Adipose tissue (tissue), 3 donors: ENCODE measurements around the gene PRKAR2B. TPM values are rescaled to one million over a fixed set of nuclear protein-coding genes. Genes with fewer than 3 reads are reported as not detected.

Experiments
- H3K27ac ChIP-seq: one replicate; pipeline ENCODE4 v1.5.1; 2013; ENCODE audit warnings: low read depth, low read length
- WGBS, 3 donors: extraction: QIAGEN DNeasy Blood & Tissue Kit; methylation state at CpG; one replicate each; pipeline ENCODE4 v1.1.7; 2013; 5-methylcytosine and 5-hydroxymethylcytosine counted together
- polyA plus RNA-seq, 3 donors: library from polyadenylated mRNA; stranded (reverse); fragments of 200-250 nt; gene quantifications; one replicate each; pipeline ENCODE4 v1.2.3, GENCODE V29; 2013
- donor health status: healthy with polysubstance abuse.
- donor health status: Bipolar disorder and iron deficiency.
- donor health status: healthy.

PRKAR2B gene
- polyA plus RNA-seq, 3 donors, result 38.9 to 276 (median 143) TPM

DNA sequence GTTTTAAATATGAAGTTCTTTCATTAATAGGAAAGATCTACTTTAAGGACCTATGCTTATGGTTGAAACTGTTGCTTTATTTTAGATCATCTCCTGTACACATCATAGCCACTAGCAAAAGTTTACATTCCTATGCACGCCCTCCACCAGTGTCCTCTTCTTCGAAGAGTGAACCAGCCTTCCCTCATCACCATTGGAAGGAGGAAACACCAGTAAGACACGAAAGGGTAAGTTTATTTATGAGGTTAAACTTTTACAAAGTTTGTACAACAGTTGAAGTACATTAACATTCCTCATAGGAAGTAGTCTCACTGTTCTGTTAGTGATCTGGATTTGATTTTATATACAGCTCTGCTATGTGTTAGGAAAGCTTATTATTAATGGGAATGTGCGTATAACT is 141.2 kb downstream of the PRKAR2B start:
- WGBS, 3 donors, result 62 to 82% (median 80%) methylated on average over 4 of the region's 4 CpGs
- H3K27ac ChIP-seq, result no peak overlapping the region

GRCh38 chr7:107186240-107186639 is 141.7 kb downstream of the PRKAR2B start:
- WGBS, 3 donors, result 84 to 95% (median 92%) methylated on average over 4 of the region's 4 CpGs
- no peak overlapping the region for H3K27ac ChIP-seq

- no peak overlapping the region for H3K27ac ChIP-seq
- 64 to 83% (median 81%) methylated on average over 2 of the region's 2 CpGs for WGBS, 3 donors
Measured at GRCh38 chr7:107187774-107188173, 143.3 kb downstream of the PRKAR2B start.

DNA sequence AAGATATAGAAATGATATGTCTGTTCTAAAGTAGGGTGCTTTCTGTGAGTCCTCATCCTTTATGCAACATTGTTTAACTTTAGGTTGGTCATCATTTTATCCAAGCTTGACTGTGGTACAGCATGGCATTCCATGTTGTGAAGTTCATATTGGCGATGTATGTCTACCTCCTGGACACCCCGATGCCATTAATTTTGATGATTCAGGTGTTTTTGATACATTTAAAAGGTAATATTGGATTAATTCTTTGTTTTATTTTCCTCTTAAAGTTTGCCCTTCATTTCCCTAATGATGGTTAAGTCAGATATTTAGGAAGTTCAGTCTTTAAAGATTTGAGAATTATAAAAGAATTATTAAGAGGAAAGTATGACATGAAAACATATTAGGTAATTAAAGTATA is 145.6 kb downstream of the PRKAR2B start:
- 96 to 99% (median 98%) methylated on average over 2 of the region's 2 CpGs for WGBS, 3 donors
- H3K27ac ChIP-seq, result no peak overlapping the region

GRCh38 chr7:107194052-107194451 is 149.5 kb downstream of the PRKAR2B start:
- no peak overlapping the region for H3K27ac ChIP-seq
- WGBS, 3 donors, result 36 to 84% (median 57%) methylated on average over 1 of the region's 1 CpG

DNA sequence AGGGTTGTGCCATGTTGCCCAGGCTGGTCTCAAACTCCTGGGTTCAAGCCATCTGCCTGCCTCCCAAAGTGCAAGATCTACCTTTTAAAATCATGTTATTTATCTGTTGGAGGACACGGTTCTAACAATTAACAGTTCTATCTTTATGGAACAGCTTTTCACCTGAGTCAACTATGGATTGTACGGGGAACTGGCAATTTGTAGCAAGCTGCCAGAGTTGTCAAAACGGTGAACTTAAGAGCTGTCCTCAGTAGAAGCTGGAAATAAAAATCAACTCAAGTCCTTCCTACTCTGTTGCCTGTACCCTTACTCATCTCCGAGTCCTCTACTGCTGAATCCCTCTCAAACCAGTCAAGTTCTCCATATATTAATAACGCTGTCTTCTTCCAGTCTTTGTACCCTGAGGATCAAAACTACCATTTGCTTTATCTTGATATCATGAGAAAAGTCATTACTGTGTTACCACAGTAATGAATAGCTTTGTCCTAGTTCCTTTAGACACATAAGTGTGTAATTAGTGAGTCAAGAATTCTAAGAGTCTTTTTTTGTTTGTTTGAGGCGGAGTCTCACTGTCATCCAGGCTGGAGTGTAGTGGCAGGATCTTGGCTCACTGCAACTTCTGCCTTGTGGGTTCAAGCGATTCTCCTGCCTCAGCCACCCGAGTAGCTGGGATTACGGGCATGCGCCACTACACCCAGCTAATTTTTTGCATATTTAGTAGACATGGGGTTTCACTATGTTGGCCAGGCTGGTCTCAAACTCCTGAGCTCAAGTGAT is 152.5 kb downstream of the PRKAR2B start:
- H3K27ac ChIP-seq, result no peak overlapping the region
- WGBS, 3 donors, result 84 to 94% (median 92%) methylated on average over 10 of the region's 10 CpGs

- WGBS, 3 donors, result 32 to 70% (median 63%) methylated on average over 4 of the region's 4 CpGs
- H3K27ac ChIP-seq, result no peak overlapping the region
Measured at GRCh38 chr7:107201795-107202450, 157.4 kb downstream of the PRKAR2B start.

- H3K27ac ChIP-seq, result no peak overlapping the region
- WGBS, 3 donors, result 91 to 97% (median 94%) methylated on average over 7 of the region's 7 CpGs
Measured at GRCh38 chr7:107203607-107204006, 159.1 kb downstream of the PRKAR2B start.

- H3K27ac ChIP-seq, result no peak overlapping the region
- 96 to 97% (median 97%) methylated on average over 6 of the region's 6 CpGs for WGBS, 3 donors
Measured at GRCh38 chr7:107206136-107206535, 161.6 kb downstream of the PRKAR2B start.

- no peak overlapping the region for H3K27ac ChIP-seq
Measured at GRCh38 chr7:107206706-107207105, 162.2 kb downstream of the PRKAR2B start.

GRCh38 chr7:107207459-107207858 is 163.0 kb downstream of the PRKAR2B start:
- 92 to 98% (median 93%) methylated on average over 5 of the region's 5 CpGs for WGBS, 3 donors
- H3K27ac ChIP-seq, result no peak overlapping the region

More at GRCh38 chr7:107206706-107207105, 162.2 kb downstream of the PRKAR2B start:
- 52 to 62% (median 54%) methylated on average over 3 of the region's 3 CpGs for WGBS, 3 donors

- no peak overlapping the region for H3K27ac ChIP-seq
Measured at GRCh38 chr7:107208024-107208521, 163.6 kb downstream of the PRKAR2B start.

DNA sequence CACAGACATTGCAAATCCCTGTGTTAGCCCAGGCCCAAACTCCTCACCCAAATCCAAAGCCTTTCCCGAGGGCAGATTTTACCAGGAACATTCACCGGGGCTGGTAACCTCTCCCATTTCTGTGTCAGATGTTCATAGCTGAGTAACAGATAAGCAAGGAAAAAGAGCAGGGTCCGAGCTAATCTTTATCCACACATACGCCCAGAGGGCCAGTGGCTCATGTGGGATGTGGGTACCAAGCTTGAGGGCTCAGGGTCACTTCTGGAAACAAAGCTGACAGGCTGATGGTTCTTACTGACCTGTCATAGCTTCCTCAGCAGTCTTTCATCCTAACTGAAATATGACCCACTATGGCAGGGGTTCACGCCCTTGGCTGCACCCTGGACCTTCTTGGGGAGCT is 164.1 kb downstream of the PRKAR2B start:
- 88 to 93% (median 92%) methylated on average over 5 of the region's 5 CpGs for WGBS, 3 donors
- H3K27ac ChIP-seq, result no peak overlapping the region

More at GRCh38 chr7:107208024-107208521, 163.6 kb downstream of the PRKAR2B start:
- 56 to 64% (median 58%) methylated on average over 3 of the region's 3 CpGs for WGBS, 3 donors

- H3K27ac ChIP-seq, result no peak overlapping the region
- 82 to 95% (median 91%) methylated on average over 4 of the region's 4 CpGs for WGBS, 3 donors
Measured at GRCh38 chr7:107209565-107209964, 165.1 kb downstream of the PRKAR2B start.

DNA sequence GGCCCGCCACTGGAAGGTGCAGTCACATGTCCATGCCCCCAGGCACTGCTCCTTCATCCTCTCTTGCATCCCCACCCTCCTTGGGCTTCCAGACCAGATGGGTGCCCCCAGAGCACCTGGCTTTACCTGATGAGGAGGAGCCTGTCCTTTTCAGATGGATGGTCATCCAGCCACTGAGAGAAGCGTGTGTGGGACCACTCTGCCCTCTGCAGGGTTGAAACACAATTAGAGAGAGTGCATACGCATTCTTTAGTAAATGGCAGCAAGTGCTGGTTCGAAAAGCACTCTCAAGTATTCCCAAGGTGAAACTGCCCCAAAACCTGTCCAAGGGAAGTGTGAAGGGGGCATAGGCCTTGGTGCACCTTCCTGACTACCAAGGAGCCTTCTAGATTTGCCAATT is 165.9 kb downstream of the PRKAR2B start:
- H3K27ac ChIP-seq, result no peak overlapping the region
- WGBS, 3 donors, result 96 to 99% (median 99%) methylated on average over 4 of the region's 4 CpGs

Other genes with a start within 250 kb of the PRKAR2B start
- 1 to 10 TPM in 1 of 3 donors, under 1 TPM in 2; 0.16 to 1.2 (median 0.79) TPM for gene PIK3CG, start 179.4 kb upstream of the PRKAR2B start, polyA plus RNA-seq
- gene HBP1, start 124.3 kb downstream of the PRKAR2B start, polyA plus RNA-seq, result 10 to 100 TPM; 25.3 to 65.2 (median 42.7) TPM